Cardiac muscle cell (in vitro differentiated cells and primary cell): ENCODE results near the gene OPTC. TPM values are rescaled to one million over a fixed set of nuclear protein-coding genes. Genes with fewer than 3 reads are reported as not detected.

Source experiments
- DNase-seq, 2 donors: peaks; one replicate each; pipeline versions ENCODE4 v3.0.0 to v3.0.0-alpha.2; 2010 to 2017; ENCODE audit warnings: low read depth in 1 of 2, low spot score in 1 of 2
- H3K27ac ChIP-seq: fragments of 200-600 bp; sonication (generic); 2 replicates; pipeline ENCODE4 v1.5.1; 2016
- H3K27me3 ChIP-seq: fragments of 200-600 bp; sonication (generic); 2 replicates; pipeline ENCODE4 v1.6.0; 2016; ENCODE audit warnings: control low read depth
- H3K36me3 ChIP-seq: fragments of 200-600 bp; sonication (generic); 2 replicates; pipeline ENCODE4 v1.5.1; 2016; ENCODE audit warnings: control low read depth
- H3K4me1 ChIP-seq: fragments of 200-600 bp; sonication (generic); 2 replicates; pipeline ENCODE4 v1.8.1; 2017; ENCODE audit warnings: low read depth, mild to moderate bottlenecking, mixed run types
- H3K4me3 ChIP-seq: fragments of 200-600 bp; sonication (generic); 2 replicates; pipeline ENCODE4 v1.5.1; 2016; ENCODE audit warnings: mild to moderate bottlenecking
- H3K9me3 ChIP-seq: fragments of 200-600 bp; sonication (generic); 2 replicates; pipeline ENCODE4 v1.5.1; 2017; ENCODE audit warnings: low read depth, mild to moderate bottlenecking, control low read depth
- polyA plus RNA-seq: library from polyadenylated mRNA; unstranded; fragments of >200 nt; fragmentation: Nextera tagmentation; extraction: Ambion mirVana; gene quantifications from 2 replicates; pipeline ENCODE4 v1.2.1, GENCODE V29; 2016
- total RNA-seq: library from RNA; depleted of rRNA; stranded (reverse); fragments of >200 nt; gene quantifications from 2 replicates; pipeline ENCODE4 v1.2.3, GENCODE V29; 2016
- TF ChIP-seq, protein P1 (sequence below): IDR thresholded peaks from 2 replicates; pipeline ENCODE4 v1.5.1; 2012; ENCODE audit warnings: low read depth, mild to moderate bottlenecking, low read length

OPTC gene
- total and polyA plus RNA-seq, 2 experiments from 2014 or later: not detected

DNA sequence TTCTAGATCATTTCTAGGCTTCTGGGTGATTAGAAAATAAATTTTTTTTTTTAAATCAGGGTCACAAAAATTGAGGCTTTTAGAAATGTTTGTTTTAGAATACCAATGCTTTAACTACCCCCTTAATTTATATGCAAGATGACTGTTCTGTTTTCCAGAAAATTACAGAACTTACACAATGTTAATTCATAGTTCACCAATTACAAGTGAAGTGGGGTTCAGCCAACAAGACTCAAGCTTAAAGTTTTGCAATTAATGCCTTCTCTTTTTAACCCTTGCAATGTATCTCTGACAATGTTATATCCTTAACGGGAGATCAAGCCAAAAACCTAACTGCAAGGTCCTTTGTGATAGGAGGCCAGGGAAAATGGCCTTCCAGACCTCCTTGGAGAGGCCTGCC, 12.8 kb upstream of the OPTC start:
- Histone ChIP-seq H3K9me3 (no peaks in the 10 kb centered on the region), H3K27ac (no peak overlapping the region), H3K36me3 (no peaks in the 10 kb centered on the region), H3K4me3 (no peak overlapping the region), H3K4me1 (peaks cover 8% of the 10 kb centered on the region), H3K27me3 (no peaks in the 10 kb centered on the region)
- TF ChIP-seq, protein P1, sequence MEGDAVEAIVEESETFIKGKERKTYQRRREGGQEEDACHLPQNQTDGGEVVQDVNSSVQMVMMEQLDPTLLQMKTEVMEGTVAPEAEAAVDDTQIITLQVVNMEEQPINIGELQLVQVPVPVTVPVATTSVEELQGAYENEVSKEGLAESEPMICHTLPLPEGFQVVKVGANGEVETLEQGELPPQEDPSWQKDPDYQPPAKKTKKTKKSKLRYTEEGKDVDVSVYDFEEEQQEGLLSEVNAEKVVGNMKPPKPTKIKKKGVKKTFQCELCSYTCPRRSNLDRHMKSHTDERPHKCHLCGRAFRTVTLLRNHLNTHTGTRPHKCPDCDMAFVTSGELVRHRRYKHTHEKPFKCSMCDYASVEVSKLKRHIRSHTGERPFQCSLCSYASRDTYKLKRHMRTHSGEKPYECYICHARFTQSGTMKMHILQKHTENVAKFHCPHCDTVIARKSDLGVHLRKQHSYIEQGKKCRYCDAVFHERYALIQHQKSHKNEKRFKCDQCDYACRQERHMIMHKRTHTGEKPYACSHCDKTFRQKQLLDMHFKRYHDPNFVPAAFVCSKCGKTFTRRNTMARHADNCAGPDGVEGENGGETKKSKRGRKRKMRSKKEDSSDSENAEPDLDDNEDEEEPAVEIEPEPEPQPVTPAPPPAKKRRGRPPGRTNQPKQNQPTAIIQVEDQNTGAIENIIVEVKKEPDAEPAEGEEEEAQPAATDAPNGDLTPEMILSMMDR: no peak
- no peak for DNase-seq

DNA sequence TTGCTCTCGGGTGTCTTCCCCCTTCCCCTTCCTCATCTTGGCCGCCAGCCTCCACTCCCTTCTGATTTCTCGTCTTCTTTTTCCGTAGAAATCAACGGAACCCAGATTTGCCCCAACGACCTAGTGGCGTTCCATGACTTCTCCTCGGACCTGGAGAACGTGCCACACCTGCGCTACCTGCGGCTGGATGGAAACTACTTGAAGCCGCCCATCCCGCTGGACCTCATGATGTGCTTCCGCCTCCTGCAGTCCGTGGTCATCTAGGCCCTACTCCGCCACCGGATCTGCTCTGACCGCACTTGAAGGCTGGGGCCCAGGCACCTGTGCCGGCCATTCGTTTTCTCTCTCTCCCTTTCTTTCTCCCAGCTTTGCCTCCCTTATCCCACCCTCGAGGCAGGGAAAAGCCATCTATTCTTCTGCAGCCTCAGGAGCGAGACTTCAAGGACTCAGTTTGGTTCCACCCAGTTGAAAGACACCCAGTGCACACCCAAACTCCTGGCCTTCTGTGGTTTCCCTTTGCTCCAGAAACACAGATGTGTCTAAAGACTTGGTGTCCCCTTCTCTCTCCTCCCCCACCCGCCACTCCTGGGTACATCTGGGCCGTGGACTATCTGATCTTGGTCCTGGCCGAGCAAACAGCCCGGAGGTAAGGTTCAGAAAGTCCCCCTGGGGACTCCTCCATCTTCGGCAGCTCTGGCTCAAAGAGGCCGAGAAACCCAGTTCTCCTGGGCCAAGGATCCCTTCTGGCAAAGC, 7.2 kb upstream of the OPTC start:
- Histone ChIP-seq H3K4me3 (no peak overlapping the region), H3K9me3 (no peaks in the 10 kb centered on the region), H3K36me3 (no peaks in the 10 kb centered on the region), H3K4me1 (no peaks in the 10 kb centered on the region), H3K27me3 (peaks cover 8% of the 10 kb centered on the region), H3K27ac (no peak overlapping the region)
- DNase-seq: no peak
- TF ChIP-seq, protein P1: no peak

DNA sequence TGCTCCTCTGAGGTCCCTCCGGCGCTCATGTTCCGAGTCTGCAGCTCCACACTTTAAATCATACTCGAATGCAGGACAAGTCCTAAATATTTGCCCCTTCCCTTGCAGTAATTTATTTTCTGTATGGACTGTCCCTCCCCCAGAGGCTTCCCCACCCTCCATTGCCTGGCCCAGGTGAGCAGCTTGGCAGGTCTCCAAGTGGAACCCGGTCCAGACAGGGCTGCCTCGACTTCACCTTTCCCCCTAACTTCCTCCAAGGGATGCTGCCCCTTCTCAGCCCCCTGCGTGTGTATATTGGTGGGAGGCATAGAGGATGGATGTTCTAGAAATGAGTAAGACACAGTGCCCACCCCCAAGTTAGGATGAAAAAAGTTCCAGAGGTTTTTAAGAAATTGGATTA, 5.4 kb upstream of the OPTC start:
- Histone ChIP-seq H3K27me3 (peaks cover 13% of the 10 kb centered on the region), H3K27ac (no peak overlapping the region), H3K9me3 (no peaks in the 10 kb centered on the region), H3K4me3 (no peak overlapping the region), H3K4me1 (no peaks in the 10 kb centered on the region), H3K36me3 (no peaks in the 10 kb centered on the region)
- no peak for DNase-seq
- TF ChIP-seq, protein P1: no peak

DNA sequence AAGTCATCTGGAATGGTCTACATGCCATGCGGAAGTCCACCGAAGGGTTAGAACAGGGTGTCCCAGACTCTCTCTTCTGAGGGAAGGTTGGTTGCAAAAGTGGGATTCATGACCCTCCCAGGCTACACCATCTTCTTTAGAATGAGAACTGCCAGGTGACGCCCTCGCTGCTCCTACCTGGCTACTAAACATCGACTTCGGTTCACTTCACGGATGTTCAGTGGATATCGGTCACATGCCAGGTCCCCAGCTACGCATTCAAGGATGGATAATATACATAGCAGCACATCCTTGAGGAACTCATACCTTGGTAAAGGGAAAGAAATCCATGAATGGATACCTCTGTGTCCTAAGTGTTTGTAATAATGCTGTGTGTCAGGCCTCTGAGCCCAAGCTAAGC, 3.3 kb upstream of the OPTC start:
- TF ChIP-seq, protein P1: no peak

DNA sequence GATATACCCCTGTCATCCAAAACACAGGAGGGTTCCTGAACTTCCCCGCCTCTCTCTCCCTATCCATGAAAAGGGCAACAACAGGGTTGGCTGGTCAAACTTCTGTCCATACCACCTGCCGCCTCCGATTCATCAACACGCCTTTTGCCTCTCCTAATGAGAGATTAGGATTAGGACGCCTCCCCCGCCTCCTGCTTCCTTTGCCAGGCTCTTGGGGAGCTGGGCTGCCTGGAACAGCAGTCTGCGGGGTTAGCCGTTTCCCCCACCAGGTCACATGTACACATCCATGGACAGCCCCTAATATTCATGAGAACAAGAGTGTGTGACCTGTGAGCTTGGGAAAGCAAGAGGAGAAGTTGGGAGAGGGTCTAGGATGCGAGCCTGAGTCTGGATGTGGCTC, 2.3 kb upstream of the OPTC start:
- no peak overlapping the region for H3K27ac ChIP-seq

More for the DNA sequence above, 3.3 kb upstream of the OPTC start:
- Histone ChIP-seq H3K4me3 (no peak overlapping the region), H3K27me3 (peaks cover 13% of the 10 kb centered on the region), H3K9me3 (no peaks in the 10 kb centered on the region), H3K4me1 (no peaks in the 10 kb centered on the region), H3K27ac (no peak overlapping the region), H3K36me3 (no peaks in the 10 kb centered on the region)
- no peak for DNase-seq

More for the DNA sequence above, 2.3 kb upstream of the OPTC start:
- DNase-seq: no peak
- TF ChIP-seq, protein P1: no peak
- H3K4me1 ChIP-seq: no peaks in the 10 kb centered on the region
- no peaks in the 10 kb centered on the region for H3K9me3 ChIP-seq
- H3K36me3 ChIP-seq: no peaks in the 10 kb centered on the region
- H3K4me3 ChIP-seq: no peak overlapping the region
- H3K27me3 ChIP-seq: peaks cover 13% of the 10 kb centered on the region
